NCI-H748 treated with DMSO at 0.1 percent for 48 hours (cell line): ENCODE data around the gene HIVEP3.
A peak's percentile ranks its signal among the peaks of the same experiment; 100 is the strongest.

Experiments
- DNase-seq: peaks from one replicate; lab custom pipeline; 2025; lab: John Stamatoyannopoulos, UW

Gene HIVEP3

GRCh38 chr1:41530411-41530810 is 388.3 kb downstream of the HIVEP3 start:
- DNase-seq = no peak

DNA sequence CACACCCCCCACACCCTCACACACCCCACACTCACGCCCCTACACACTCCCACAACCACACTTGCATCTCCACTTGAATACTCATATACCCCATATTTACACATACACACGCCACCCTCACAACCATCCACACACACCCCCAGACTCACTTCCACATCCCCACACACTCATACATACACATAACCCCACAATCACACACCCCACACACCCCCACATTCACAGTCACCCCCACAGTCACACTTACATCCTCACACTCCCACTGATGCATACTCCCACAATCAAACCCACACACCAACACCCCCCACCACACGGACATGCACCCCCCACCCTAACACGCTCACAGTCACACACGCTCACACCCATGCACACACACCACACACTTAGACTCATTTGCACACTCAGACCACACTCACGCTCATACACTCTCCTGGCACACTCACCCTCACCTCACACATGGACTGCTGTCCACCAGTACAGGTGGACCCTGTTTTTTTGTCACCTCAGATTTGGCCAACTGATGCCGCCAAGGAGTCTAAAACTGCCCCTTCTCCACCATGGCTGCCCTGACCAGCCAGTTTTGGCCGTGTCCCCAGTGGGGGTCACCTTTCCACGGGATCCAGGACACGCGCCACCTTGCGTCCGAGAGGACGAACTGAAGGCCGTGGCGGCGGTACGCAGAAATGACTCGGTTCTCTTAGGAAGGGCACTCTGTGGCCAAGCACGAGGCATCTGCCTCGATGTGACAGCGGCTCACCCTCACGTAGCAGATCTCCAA is 388.9 kb downstream of the HIVEP3 start:
- no peak for DNase-seq

- DNase-seq = no peak
These were observed 389.8 kb downstream of the HIVEP3 start for GRCh38 chr1:41528726-41529605.

- DNase-seq = no peak
These were observed 390.6 kb downstream of the HIVEP3 start for GRCh38 chr1:41528106-41528505.

DNA sequence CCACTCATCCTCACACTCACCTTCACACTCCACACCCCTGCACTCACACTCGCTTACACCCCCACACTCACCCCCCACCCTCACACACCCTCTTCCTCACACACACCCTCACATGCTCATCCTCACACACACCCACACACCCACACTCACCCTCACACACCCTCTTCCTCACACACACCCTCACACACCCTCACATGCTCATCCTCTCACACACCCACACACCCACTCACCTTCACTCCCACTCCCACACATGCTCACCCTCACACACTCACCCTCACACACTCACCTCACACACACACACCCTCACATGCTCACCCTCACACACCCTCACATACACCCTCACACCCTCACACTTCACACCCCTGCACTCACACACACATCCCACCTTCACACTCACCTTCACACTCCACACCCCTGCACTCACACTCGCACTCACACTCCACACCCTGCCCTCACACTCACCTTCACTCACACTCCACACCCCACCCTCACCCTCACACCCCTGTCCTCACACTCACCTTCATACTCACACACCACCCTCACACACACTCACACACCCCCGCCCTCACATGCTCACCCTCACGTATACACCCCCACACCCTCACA is 391.7 kb downstream of the HIVEP3 start:
- no peak for DNase-seq

- DNase-seq = peak; percentile 61
These were observed 392.7 kb downstream of the HIVEP3 start for GRCh38 chr1:41525891-41526587.

DNA sequence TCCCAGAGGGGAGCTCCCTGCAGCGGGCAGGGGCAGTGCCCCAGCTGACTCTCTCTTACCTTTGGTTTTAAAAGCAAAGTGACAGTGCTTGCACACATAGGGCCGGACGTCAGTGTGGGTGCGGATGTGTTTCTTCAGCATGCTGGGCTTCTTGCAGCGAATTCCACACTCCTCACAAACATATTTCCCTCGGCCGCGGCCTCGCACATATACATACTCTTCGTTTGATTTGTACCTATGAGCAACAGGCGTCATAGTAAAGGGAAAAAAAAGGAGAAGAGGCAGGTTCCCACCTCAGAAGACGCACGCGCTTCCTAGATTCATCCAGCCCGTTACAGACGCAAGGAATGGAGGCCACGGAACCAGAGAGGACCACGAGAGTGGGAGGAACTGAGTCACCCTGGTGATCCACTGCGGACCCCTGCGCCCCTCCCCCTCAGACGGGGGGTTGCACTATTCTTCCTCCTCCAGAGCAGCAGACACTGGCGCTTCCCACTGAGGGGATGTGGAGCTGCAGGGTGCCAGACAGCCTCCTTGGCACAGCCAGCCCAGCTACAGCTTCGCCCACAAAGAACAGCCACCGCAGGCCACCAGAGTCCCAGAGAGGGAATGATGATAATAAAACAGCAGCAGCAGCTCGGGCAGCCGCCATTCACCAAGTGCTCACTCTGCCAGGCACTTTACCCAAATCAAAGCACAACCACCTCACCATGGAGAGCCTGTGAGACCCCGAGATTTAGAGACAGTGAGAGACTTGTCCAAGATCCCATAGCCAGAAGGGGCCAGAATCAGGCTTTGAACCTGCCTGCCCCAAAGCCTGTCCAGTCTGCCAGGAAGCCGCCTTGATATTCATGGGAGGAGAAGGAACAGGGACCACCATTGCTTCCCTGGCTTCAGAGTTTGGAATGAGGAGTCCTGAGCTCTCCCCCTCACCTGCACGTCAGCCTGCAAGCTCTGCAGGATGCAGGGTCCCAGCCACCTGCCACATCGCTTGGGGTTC is 393.7 kb downstream of the HIVEP3 start:
- no peak for DNase-seq

GRCh38 chr1:41523949-41524675 is 394.6 kb downstream of the HIVEP3 start:
- no peak for DNase-seq

- DNase-seq = no peak
These were observed 395.7 kb downstream of the HIVEP3 start for GRCh38 chr1:41523071-41523470.

DNA sequence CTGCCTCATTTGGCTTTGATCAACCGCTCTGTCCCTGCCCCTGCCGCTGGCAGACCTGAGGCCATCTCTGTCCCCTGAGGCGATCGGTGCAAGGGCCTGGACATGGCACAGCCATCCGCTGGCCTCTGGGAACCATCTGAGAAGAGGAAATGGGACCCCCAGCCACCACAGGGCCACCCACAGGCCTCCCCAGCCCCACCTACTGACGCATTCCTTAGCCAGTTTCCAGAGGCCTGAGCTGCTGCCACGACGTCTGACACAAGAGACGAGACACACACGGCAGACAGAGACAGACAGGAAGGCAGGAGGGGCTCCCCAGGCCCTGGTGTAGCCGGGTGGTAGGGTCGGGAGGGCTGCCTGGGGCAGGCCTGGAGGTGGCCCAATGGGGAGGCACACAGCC is 397.0 kb downstream of the HIVEP3 start:
- no peak for DNase-seq

GRCh38 chr1:41520951-41521752 is 397.6 kb downstream of the HIVEP3 start:
- no peak for DNase-seq

GRCh38 chr1:41519667-41520066 is 399.1 kb downstream of the HIVEP3 start:
- DNase-seq = no peak

DNA sequence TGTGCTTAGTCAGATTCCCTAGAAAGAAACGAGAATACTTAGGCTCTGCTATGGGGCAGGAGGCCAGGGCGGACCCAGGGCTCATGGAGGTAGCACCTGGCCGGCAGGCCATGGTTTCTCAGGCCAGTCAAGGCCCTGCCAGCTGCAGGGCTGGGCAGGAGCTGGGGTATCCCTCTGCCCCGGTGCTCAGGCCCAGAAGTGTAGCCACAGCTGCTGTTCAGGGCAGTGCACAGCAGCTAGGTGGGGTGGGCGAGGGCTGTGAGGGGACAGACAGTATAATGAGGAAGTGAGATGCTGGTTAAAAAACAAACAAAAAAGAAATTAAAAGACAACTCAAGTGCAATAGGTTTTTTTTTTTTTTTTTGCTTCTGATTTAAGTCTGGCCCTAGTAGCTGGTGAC is 400.3 kb downstream of the HIVEP3 start:
- no peak for DNase-seq

- DNase-seq = no peak
These were observed 401.7 kb downstream of the HIVEP3 start for GRCh38 chr1:41517062-41517438.

DNA sequence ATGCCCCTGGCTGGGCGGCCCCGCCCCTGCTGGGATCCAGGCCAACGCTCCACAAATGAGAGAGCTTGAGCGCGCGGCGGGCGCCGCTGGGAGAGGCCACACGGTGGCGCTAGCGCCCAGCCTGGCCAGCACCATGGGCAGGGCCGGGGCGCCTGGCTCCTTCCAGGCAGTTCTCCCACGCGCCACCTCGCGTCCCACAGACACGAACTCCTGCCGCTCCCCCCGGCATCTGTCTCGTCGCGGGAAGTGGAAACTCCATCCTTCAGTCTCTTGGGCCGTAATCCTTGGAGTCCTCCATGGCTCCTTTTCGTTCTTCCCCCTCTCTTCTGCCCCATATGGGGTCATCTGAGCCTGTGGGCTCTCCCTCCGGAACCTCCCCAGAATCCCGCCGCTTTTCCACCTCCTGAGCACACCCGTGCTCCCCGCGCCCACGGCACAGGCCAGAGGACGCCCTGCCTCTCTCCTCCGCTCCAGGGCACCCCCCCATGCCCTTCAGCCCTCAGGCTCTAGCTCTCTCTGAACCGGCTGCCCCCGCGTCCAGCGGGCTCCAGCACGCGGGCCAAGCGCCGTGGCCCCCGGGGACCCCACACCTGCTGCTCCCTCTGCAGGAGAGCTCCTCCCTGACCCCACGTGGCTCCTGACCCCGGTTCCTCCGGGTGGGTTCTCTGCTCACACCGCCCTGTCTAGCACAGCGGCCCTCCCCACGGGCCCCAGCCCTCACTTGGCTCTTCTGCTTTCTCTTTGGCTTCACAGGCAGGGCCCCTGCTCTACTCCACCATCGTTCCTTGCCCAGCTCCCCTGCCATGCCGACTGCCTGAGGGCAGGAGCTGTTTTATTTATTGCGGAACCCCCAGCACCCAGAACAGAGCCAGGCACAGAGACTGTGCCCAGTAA is 402.3 kb downstream of the HIVEP3 start:
- DNase-seq = peak; percentile 100

DNA sequence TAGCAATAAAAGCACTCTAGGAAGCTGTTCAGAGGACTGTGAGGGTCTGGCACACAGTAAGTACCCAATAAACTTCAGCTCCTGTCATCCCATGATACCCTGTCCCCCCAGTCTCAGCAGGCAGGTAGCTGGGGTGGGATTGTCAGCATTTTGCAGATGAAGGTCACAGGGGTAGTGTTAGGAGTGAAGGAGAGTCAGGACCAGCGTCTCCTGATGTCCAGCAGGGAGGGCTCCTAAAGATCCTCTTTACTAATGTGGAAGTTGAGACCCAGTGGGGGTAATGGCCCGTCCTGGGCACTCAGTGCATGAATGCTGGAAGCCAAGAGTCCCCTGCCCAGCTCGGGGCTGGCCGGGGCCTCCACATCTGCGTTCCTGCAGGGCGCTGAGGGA is 402.9 kb downstream of the HIVEP3 start:
- no peak for DNase-seq

- no peak for DNase-seq
These were observed 403.5 kb downstream of the HIVEP3 start for GRCh38 chr1:41515131-41515678.

DNA sequence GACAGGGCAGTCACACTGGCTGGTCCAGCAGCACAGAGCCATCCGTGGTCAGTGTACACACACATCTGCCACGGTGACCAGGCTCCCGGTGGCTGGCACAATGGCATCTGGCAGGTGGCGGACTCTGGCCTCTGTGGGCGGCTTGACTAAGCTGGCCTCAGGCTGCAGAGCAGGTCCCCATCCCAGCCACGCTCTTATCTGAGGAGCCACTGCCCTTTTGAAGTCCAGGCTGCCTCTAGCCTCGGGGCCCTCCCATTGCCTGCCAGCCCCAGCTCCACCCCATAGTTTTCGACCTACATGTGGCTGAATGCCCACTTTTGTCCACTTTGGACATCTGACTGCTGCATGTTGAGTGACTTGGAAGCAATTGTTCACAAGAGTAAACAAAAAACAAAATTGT is 404.3 kb downstream of the HIVEP3 start:
- no peak for DNase-seq
